Body of pancreas (tissue), 4 donors: ENCODE results near the gene FAM72D. TPM values are rescaled to one million over a fixed set of nuclear protein-coding genes. Genes with fewer than 3 reads are reported as not detected.
"Not testable (repeated sequence)": the region's sequence is repeated elsewhere in the genome, so short reads cannot be mapped to it uniquely, and the experiment has no call there.

ENCODE experiments used
- ATAC-seq: fragments of 150-250 bp; one replicate; pipeline ENCODE4 v1.9.1; 2016
- DNase-seq, 4 donors: peaks; one replicate each; pipeline ENCODE4 v3.0.0-alpha.2; 2019
- H3K27ac ChIP-seq, 4 donors: fragments of 200-600 bp; sonication (generic); 1 replicate in 3 of 4; 2 replicates in 1 of 4; pipeline versions ENCODE4 v1.5.1 to v1.6.1; 2016 to 2019; ENCODE audit warnings: mild to moderate bottlenecking in 1 of 4, mixed read lengths in 1 of 4, moderate library complexity in 1 of 4
- H3K27me3 ChIP-seq, 2 donors: fragments of 200-600 bp; sonication (generic); one replicate each; pipeline ENCODE4 v1.6.0; 2016; ENCODE audit warnings: mild to moderate bottlenecking in 1 of 2
- H3K36me3 ChIP-seq, 2 donors: fragments of 200-600 bp; sonication (generic); replicated peaks in 1 of 2; 2 replicates each; pipeline ENCODE4 v1.5.1; 2016; ENCODE audit warnings: low read depth in 2 of 2; ENCODE audit not compliant: insufficient read depth in 1 of 2
- H3K4me1 ChIP-seq: fragments of 200-600 bp; sonication (generic); one replicate; pipeline ENCODE4 v1.6.0; 2016
- H3K4me3 ChIP-seq, 2 donors: fragments of 200-600 bp; sonication (generic); 1 replicate in 1 of 2; 2 replicates in 1 of 2; pipeline ENCODE4 v1.5.1; 2016 to 2019
- H3K9me3 ChIP-seq, 3 donors: fragments of 200-600 bp; sonication (generic); 1 replicate in 2 of 3; 2 replicates in 1 of 3; pipeline ENCODE4 v1.5.1; 2016
- WGBS, 2 donors: methylation state at CpG; one replicate each; pipeline ENCODE4 v1.1.5; 2017; 5-methylcytosine and 5-hydroxymethylcytosine counted together
- intact Hi-C: fragments of 100-400 bp; cut with DNase I; formaldehyde crosslinking; loops from one replicate; pipeline ENCODE4 v1.15.1; 2023
- total RNA-seq, 2 donors: library from RNA; depleted of rRNA; stranded (reverse); fragments of >200 nt; gene quantifications; one replicate each; pipeline ENCODE4 v1.1.0, GENCODE V29; 2016

Gene FAM72D
- total RNA-seq, 2 donors from 2014 or later, result not detected

GRCh38 chr1:145125112-145125511 lies 29.3 kb downstream of the FAM72D start:
- WGBS, 2 donors, result no CpG with 5 or more reads among the region's 1 CpG
- DNase-seq, H3K9me3 ChIP-seq, H3K27ac ChIP-seq, H3K36me3 ChIP-seq, intact Hi-C loops, H3K4me1 ChIP-seq, ATAC-seq, H3K27me3 ChIP-seq, H3K4me3 ChIP-seq: not testable (repeated sequence)

GRCh38 chr1:145127144-145127543 lies 31.4 kb downstream of the FAM72D start:
- H3K27me3 ChIP-seq, ATAC-seq, H3K9me3 ChIP-seq, intact Hi-C loops, H3K27ac ChIP-seq, H3K36me3 ChIP-seq, H3K4me1 ChIP-seq, H3K4me3 ChIP-seq, DNase-seq: not testable (repeated sequence)

DNA sequence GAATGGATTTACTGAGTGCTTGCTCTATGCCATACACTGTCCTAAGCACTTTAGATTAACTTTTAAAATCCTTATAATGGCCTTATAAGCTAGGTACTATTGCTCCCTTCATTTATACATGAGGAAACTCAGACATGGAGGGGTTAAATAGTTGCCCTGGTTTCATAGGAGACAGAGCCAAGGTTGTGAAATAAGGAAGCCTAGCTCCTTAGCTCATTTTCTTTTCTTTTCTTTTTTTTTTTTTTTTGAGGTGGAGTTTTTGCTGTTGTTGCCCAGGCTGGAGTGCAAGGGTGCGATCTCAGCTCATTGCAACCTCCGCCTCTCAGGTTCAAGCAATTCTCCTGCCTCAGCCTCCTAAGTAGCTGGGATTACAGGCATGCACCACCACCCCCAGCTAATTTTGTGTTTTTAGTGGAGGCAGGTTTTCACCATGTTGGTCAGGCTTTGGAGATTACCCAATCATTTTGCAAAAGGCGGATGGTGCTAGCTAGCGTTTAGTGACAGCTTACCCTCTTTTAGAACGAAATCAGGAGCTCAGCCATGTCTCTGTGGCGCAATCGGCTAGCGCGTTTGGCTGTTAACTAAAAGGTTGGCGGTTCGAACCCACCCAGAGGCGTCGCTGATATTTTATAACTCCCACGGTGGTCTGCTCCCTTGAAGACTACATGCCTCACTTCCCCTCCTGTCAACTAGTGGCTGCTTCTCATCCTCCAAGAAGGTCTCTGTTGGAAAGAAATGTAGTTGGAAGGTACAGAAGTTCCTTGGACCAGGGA lies 33.1 kb downstream of the FAM72D start:
- H3K4me3 ChIP-seq, ATAC-seq, H3K27ac ChIP-seq, H3K9me3 ChIP-seq, intact Hi-C loops, H3K27me3 ChIP-seq, H3K4me1 ChIP-seq, H3K36me3 ChIP-seq: not testable (repeated sequence)
- 65 to 72% methylated on average over 12 to 14 of the region's 14 CpGs for WGBS, 2 donors
- DNase-seq, result peak in 2 of 4 donors; percentile 2 to 5

DNA sequence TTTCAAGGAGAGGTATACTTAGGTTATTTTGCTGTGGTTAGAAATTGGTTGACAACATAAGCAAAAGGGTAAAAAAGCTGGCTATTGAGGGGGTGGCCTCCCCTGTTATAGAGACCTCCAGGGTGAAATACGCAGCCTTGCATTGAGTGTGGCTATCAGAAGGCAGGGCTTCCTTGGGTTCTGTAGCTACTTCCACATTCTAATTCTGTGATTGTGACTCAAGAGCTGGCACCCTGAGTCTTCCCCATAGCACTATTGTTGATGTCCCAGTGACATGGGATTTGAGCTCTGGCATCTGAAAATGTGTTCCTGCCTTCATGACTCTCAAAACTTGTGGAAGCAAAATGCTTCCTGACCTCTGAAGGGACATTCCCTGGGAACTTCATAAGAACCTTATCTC lies 38.7 kb downstream of the FAM72D start:
- ATAC-seq, intact Hi-C loops: not testable (repeated sequence)

GRCh38 chr1:145140549-145140948 lies 44.8 kb downstream of the FAM72D start:
- ATAC-seq, result peak; percentile 88
- H3K4me1 ChIP-seq, H3K4me3 ChIP-seq, H3K27ac ChIP-seq, H3K9me3 ChIP-seq, H3K27me3 ChIP-seq, intact Hi-C loops, H3K36me3 ChIP-seq, DNase-seq: not testable (repeated sequence)
- WGBS, 2 donors, result no CpG with 5 or more reads among the region's 2 CpGs

More for the DNA sequence above, 38.7 kb downstream of the FAM72D start:
- not testable (repeated sequence) for DNase-seq, H3K9me3 ChIP-seq, H3K36me3 ChIP-seq, H3K4me1 ChIP-seq, H3K27ac ChIP-seq, H3K27me3 ChIP-seq, H3K4me3 ChIP-seq
- no CpG with 5 or more reads among the region's 1 CpG for WGBS, 2 donors

DNA sequence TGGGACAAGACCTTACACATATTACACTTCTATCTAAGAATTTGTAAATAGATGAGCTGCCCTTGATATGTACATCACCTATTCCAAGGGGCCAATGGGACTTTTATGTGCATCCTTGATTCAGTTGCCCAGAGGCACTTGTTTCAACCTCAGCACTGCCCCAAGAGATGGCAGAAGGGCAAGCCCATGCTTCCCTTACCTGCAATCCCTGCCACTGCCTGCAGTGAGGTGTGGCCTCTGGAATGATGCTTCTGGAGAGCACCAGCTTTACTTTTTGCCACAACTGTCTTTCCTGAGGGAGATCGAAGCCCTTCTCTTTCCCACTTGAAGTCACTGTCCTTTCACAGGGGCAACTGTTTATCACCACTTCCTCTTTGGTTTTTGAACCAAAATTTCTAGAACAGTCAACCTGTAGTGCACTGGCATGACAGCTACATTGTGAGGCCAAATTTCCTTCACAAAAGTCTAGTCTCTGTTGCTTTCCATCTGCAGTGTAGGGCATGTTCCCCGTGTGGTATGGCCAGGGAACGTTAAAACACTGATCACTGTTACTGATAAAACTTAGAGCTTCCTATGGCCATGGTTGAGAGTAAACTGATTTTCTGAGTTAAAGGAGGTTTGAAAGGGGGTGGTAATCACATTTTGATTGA lies 48.6 kb downstream of the FAM72D start:
- H3K4me3 ChIP-seq, H3K27me3 ChIP-seq, ATAC-seq, H3K4me1 ChIP-seq, DNase-seq, H3K27ac ChIP-seq, H3K9me3 ChIP-seq, H3K36me3 ChIP-seq, intact Hi-C loops: not testable (repeated sequence)
- WGBS, 2 donors, result 17 to 57% methylated on average over 2 of the region's 3 CpGs

DNA sequence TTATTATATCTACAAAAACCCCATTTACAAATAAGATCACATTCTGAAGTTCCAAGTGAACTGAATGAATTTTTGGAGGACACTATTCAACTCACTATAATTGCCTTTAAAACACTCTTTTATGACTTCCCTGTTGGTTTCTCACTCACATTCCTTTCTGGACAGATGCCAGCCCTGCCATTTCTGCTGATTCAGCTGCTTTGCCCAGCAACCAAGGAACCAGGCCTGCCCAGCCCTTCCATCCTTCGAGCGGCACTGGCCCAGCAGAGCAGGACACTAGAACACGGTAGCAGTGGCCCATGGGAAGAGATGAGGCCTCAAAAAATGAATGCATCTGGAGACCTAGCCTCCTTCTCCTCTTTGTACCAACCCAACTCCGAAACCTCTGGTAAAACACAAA lies 50.5 kb downstream of the FAM72D start:
- H3K27ac ChIP-seq, ATAC-seq, DNase-seq, H3K36me3 ChIP-seq, H3K4me1 ChIP-seq, H3K9me3 ChIP-seq, H3K4me3 ChIP-seq, H3K27me3 ChIP-seq, intact Hi-C loops: not testable (repeated sequence)
- 97% methylated on average over 3 of the region's 4 CpGs; no CpG with 5 or more reads in 1 of the 2 donors for WGBS, 2 donors

GRCh38 chr1:145147172-145147571 lies 51.4 kb downstream of the FAM72D start:
- H3K9me3 ChIP-seq, intact Hi-C loops, H3K27me3 ChIP-seq, H3K4me1 ChIP-seq, DNase-seq, H3K4me3 ChIP-seq, H3K27ac ChIP-seq, H3K36me3 ChIP-seq, ATAC-seq: not testable (repeated sequence)
- WGBS, 2 donors, result 62 to 80% methylated on average over 1 to 3 of the region's 4 CpGs

DNA sequence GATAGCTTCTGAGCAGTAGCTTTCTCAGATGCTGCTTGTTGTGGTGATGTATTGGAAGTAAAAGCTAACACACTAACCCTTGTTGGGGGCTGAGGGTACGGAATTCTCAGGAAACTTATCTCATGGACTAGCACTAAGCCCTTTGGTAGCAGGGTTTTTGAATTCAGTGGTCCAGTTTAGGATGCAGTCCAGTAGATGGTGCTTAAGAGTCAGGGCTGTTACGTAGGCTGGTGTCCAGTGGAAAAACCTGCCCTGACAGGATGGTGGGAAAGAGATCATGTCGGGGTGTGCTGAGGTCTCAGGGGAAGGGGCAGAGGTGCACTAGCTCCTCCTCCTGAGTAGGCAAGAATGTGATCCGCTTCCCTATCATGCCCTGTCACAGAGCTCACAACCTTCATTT lies 59.6 kb downstream of the FAM72D start:
- H3K4me1 ChIP-seq, intact Hi-C loops, H3K9me3 ChIP-seq, H3K4me3 ChIP-seq, DNase-seq, H3K27ac ChIP-seq, H3K27me3 ChIP-seq, ATAC-seq, H3K36me3 ChIP-seq: not testable (repeated sequence)
- WGBS, 2 donors, result no CpG with 5 or more reads among the region's 4 CpGs

GRCh38 chr1:145155873-145156272 lies 60.1 kb downstream of the FAM72D start:
- H3K27me3 ChIP-seq, H3K4me3 ChIP-seq, intact Hi-C loops, H3K4me1 ChIP-seq, DNase-seq, H3K9me3 ChIP-seq, ATAC-seq, H3K36me3 ChIP-seq, H3K27ac ChIP-seq: not testable (repeated sequence)
- 35 to 68% methylated on average over 3 to 4 of the region's 5 CpGs for WGBS, 2 donors

GRCh38 chr1:145156891-145157610 lies 61.3 kb downstream of the FAM72D start:
- H3K4me3 ChIP-seq, ATAC-seq, H3K27ac ChIP-seq, H3K36me3 ChIP-seq, intact Hi-C loops, H3K27me3 ChIP-seq, H3K9me3 ChIP-seq, H3K4me1 ChIP-seq: not testable (repeated sequence)
- 31 to 64% methylated on average over 18 to 20 of the region's 26 CpGs for WGBS, 2 donors
- DNase-seq, result peak in 1 of 4 donors; percentile 5
